NCI-H1930 (cell line): Measurements from ENCODE around the gene SERINC2.
"Not testable (repeated sequence)": the region's sequence is repeated elsewhere in the genome, so short reads cannot be mapped to it uniquely, and the experiment has no call there.

Experiments
- DNase-seq, 2 experiments: peaks; one replicate each; lab custom pipeline; 2025; lab: John Stamatoyannopoulos, UW

SERINC2 gene

GRCh38 chr1:31471452-31472313 lies 58.7 kb downstream of the SERINC2 start:
- not testable (repeated sequence) for DNase-seq

GRCh38 chr1:31472314-31472651 lies 59.3 kb downstream of the SERINC2 start:
- DNase-seq: not testable (repeated sequence)

- DNase-seq: not testable (repeated sequence)
Observed at GRCh38 chr1:31472673-31473072, 59.7 kb downstream of the SERINC2 start.

- not testable (repeated sequence) for DNase-seq
Observed at GRCh38 chr1:31473508-31473907, 60.5 kb downstream of the SERINC2 start.

GRCh38 chr1:31474567-31474966 lies 61.6 kb downstream of the SERINC2 start:
- DNase-seq: not testable (repeated sequence)

- DNase-seq: no peak
Observed at GRCh38 chr1:31476891-31477846, 64.2 kb downstream of the SERINC2 start.

GRCh38 chr1:31478167-31478566 lies 65.2 kb downstream of the SERINC2 start:
- DNase-seq: no peak

GRCh38 chr1:31479811-31480210 lies 66.8 kb downstream of the SERINC2 start:
- no peak for DNase-seq

- not testable (repeated sequence) for DNase-seq
Observed at GRCh38 chr1:31480426-31480825, 67.4 kb downstream of the SERINC2 start.

- no peak for DNase-seq
Observed at GRCh38 chr1:31482482-31483011, 69.5 kb downstream of the SERINC2 start.

- no peak for DNase-seq
Observed at GRCh38 chr1:31483012-31483946, 70.3 kb downstream of the SERINC2 start.
